GM23338 (cell line): ENCODE data around the gene LRRFIP1.

ENCODE experiments used
- CREB1 ChIP-seq: fragments of 250-450 bp; sonication (Bioruptor Pico); IDR thresholded peaks from 2 replicates; pipeline ENCODE4 v1.5.0; 2020; ENCODE audit warnings: low read depth, mild to moderate bottlenecking, moderate library complexity
- CTCF ChIP-seq, 2 experiments: fragments of 200-600 bp in 1 of 2; sonication (generic) in 1 of 2; conservative IDR thresholded peaks; 2 replicates each; pipeline versions ENCODE4 v1.5.1 to v1.6.1; 2016 to 2017; ENCODE audit warnings: antibody characterized with exemption in 2 of 2, low read depth in 2 of 2, mild to moderate bottlenecking in 2 of 2, moderate library complexity in 1 of 2
- ETS1 ChIP-seq: IDR thresholded peaks from 2 replicates; pipeline ENCODE4 v1.6.1; 2016; ENCODE audit warnings: antibody characterized with exemption
- EZH2 ChIP-seq: fragments of 200-600 bp; sonication (generic); IDR thresholded peaks from one replicate; pipeline ENCODE4 v1.8.0; 2017; ENCODE audit warnings: antibody characterized with exemption, mild to moderate bottlenecking, low read depth; ENCODE audit not compliant: unreplicated experiment
- EZH2phosphoT487 ChIP-seq: fragments of 200-600 bp; sonication (generic); IDR thresholded peaks from one replicate; pipeline ENCODE4 v1.8.1; 2018; ENCODE audit warnings: antibody characterized with exemption; ENCODE audit not compliant: unreplicated experiment
- JUNB ChIP-seq: IDR thresholded peaks from one replicate; pipeline ENCODE4 v1.6.1; 2016; ENCODE audit warnings: antibody characterized with exemption; ENCODE audit not compliant: unreplicated experiment
- NANOG ChIP-seq: IDR thresholded peaks from 2 replicates; pipeline ENCODE4 v1.6.1; 2016; ENCODE audit warnings: antibody characterized with exemption, borderline replicate concordance
- POLR2AphosphoS5 ChIP-seq: IDR thresholded peaks from 2 replicates; pipeline ENCODE4 v1.6.1; 2016; ENCODE audit warnings: antibody characterized with exemption, low read depth
- REST ChIP-seq: IDR thresholded peaks from one replicate; pipeline ENCODE4 v1.6.1; 2018; ENCODE audit warnings: antibody characterized with exemption; ENCODE audit not compliant: unreplicated experiment
- ZNF462 ChIP-seq: fragments of 250-450 bp; sonication (Bioruptor Pico); IDR thresholded peaks from 2 replicates; pipeline ENCODE4 v1.5.0; 2020; ENCODE audit warnings: mild to moderate bottlenecking, moderate library complexity

- no peak for TF ChIP-seq EZH2
- TF ChIP-seq CTCF (conservative IDR thresholded peaks at IDR 0.05; ENCODE audit: low read depth in 2 of 2): no peak
- TF ChIP-seq CREB1 (CRISPR knock-in tag): no peak
- TF ChIP-seq REST: no peak
- TF ChIP-seq EZH2phosphoT487: no peak
- TF ChIP-seq POLR2AphosphoS5: no peak
- no peak for TF ChIP-seq ETS1
- no peak for TF ChIP-seq JUNB
- no peak for TF ChIP-seq ZNF462
- no peak for TF ChIP-seq NANOG
Measured at GRCh38 chr2:237667893-237668292, 40.5 kb downstream of the LRRFIP1 start.
